Suppressor macrophage treated with lipopolysaccharide for 4 hours (primary cell): Measurements from ENCODE around the gene GALC.
"Not testable (repeated sequence)": the region's sequence is repeated elsewhere in the genome, so short reads cannot be mapped to it uniquely, and the experiment has no call there.

Source experiments
- DNase-seq: peaks from one replicate; pipeline ENCODE4 v3.0.0-alpha.2; 2020

GALC gene

GRCh38 chr14:87992718-87993628, at the start of gene GALC:
Gene GALC (minus strand): TSS chr14:87993182. CDS start chr14:87993164, 18 bp downstream.
- DNase-seq: peak; percentile 96

- no peak for DNase-seq
Observed at GRCh38 chr14:88040146-88040545, 47.2 kb upstream of the GALC start.

- no peak for DNase-seq
Observed at GRCh38 chr14:88039197-88039596, 46.2 kb upstream of the GALC start.

GRCh38 chr14:88037325-88037724, 44.3 kb upstream of the GALC start:
- DNase-seq: no peak

- DNase-seq: no peak
Observed at GRCh38 chr14:88036422-88036821, 43.4 kb upstream of the GALC start.

GRCh38 chr14:88034076-88034475, 41.1 kb upstream of the GALC start:
- no peak for DNase-seq

GRCh38 chr14:88032373-88032772, 39.4 kb upstream of the GALC start:
- DNase-seq: no peak

GRCh38 chr14:88030892-88031291, 37.9 kb upstream of the GALC start:
- no peak for DNase-seq

- no peak for DNase-seq
Observed at GRCh38 chr14:88030079-88030478, 37.1 kb upstream of the GALC start.

- DNase-seq: no peak
Observed at GRCh38 chr14:88029500-88029899, 36.5 kb upstream of the GALC start.

GRCh38 chr14:88026890-88027289, 33.9 kb upstream of the GALC start:
- no peak for DNase-seq

- DNase-seq: no peak
Observed at GRCh38 chr14:88025313-88025712, 32.3 kb upstream of the GALC start.

- not testable (repeated sequence) for DNase-seq
Observed at GRCh38 chr14:88024252-88025086, 31.5 kb upstream of the GALC start.

GRCh38 chr14:88023658-88024187, 30.7 kb upstream of the GALC start:
- no peak for DNase-seq

GRCh38 chr14:88017535-88017934, 24.6 kb upstream of the GALC start:
- DNase-seq: peak; percentile 66

- DNase-seq: no peak
Observed at GRCh38 chr14:88016768-88017167, 23.8 kb upstream of the GALC start.

GRCh38 chr14:88013750-88014349, 20.9 kb upstream of the GALC start:
- DNase-seq: peak; percentile 90

GRCh38 chr14:88012495-88012894, 19.5 kb upstream of the GALC start:
- DNase-seq: no peak

GRCh38 chr14:88010331-88010730, 17.3 kb upstream of the GALC start:
- no peak for DNase-seq

GRCh38 chr14:88009486-88009885, 16.5 kb upstream of the GALC start:
- DNase-seq: no peak

- DNase-seq: no peak
Observed at GRCh38 chr14:88008039-88008742, 15.2 kb upstream of the GALC start.

GRCh38 chr14:88007608-88008007, 14.6 kb upstream of the GALC start:
- DNase-seq: no peak
